HCT116 (cell line): Measurements from ENCODE around the gene ZMYM4.

Experiments
- ELF1 ChIP-seq: IDR thresholded peaks from 2 replicates; pipeline ENCODE4 v1.6.1; 2012; ENCODE audit warnings: low read depth, borderline replicate concordance
- EZH2 ChIP-seq: fragments of 200-600 bp; sonication (generic); IDR thresholded peaks from 2 replicates; pipeline ENCODE4 v1.6.1; 2017; ENCODE audit warnings: antibody characterized with exemption, mixed run types
- FOSL1 ChIP-seq: IDR thresholded peaks from 2 replicates; pipeline ENCODE4 v1.6.1; 2012; ENCODE audit warnings: low read depth
- JUND ChIP-seq: IDR thresholded peaks from 2 replicates; pipeline ENCODE4 v1.6.1; 2012
- POLR2A ChIP-seq: IDR thresholded peaks from 2 replicates; pipeline ENCODE4 v1.7.0; 2011; ENCODE audit warnings: borderline replicate concordance; ENCODE audit not compliant: insufficient read depth, insufficient read length; ENCODE audit errors: extremely low read depth
- RAD21 ChIP-seq: IDR thresholded peaks from 2 replicates; pipeline ENCODE4 v1.6.1; 2012; ENCODE audit warnings: low read depth, mild to moderate bottlenecking
- SIN3A ChIP-seq: IDR thresholded peaks from 2 replicates; pipeline ENCODE4 v1.6.1; 2012; ENCODE audit warnings: low read depth
- SP1 ChIP-seq: IDR thresholded peaks from 2 replicates; pipeline ENCODE4 v1.6.1; 2012; ENCODE audit warnings: low read depth
- TCF7L2 ChIP-seq: IDR thresholded peaks from 2 replicates; pipeline ENCODE4 v1.7.0; 2011; ENCODE audit warnings: borderline replicate concordance, inconsistent platforms; ENCODE audit not compliant: insufficient read depth, insufficient read length; ENCODE audit errors: extremely low read depth
- ZBTB33 ChIP-seq: IDR thresholded peaks from 2 replicates; pipeline ENCODE4 v1.6.1; 2011; ENCODE audit warnings: mild to moderate bottlenecking, low read length, moderate library complexity; ENCODE audit not compliant: insufficient replicate concordance; ENCODE audit errors: extremely low read depth
- TF ChIP-seq, protein P1 (sequence below): IDR thresholded peaks from 2 replicates; pipeline ENCODE4 v1.6.1; 2012; ENCODE audit warnings: low read depth
- TF ChIP-seq, protein P2 (sequence below), 3 experiments: fragments of 200-600 bp in 1 of 3; sonication (generic) in 1 of 3; IDR thresholded peaks in 2 of 3; conservative IDR thresholded peaks in 1 of 3; 2 replicates each; pipeline ENCODE4 v1.5.1; 2012 to 2017; ENCODE audit warnings: low read depth in 2 of 3, low read length in 2 of 3, antibody characterized with exemption in 1 of 3, borderline replicate concordance in 1 of 3, control low read depth in 1 of 3, mild to moderate bottlenecking in 1 of 3, mixed read lengths in 1 of 3, mixed run types in 1 of 3, moderate library complexity in 1 of 3; ENCODE audit not compliant: insufficient read depth in 1 of 3
- TF ChIP-seq, protein P3 (sequence below): IDR thresholded peaks from 2 replicates; pipeline ENCODE4 v1.6.1; 2012

DNA sequence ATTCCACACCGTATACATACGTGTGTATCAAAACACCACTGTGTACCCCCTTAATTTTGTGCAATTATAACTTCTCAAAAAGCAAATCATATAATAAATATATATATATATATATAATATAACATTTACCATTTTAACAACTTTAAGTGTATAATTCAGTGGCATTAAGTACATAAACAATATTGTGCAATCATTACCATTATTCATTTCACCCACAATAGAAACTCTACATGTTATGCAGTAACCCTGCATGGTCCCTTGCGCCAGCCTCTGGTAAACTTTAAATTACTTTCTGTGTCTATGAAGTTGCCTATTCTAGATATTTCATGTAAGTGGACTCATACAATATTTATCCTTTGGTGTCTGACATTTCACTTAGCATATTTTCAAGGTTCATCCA lies 13.1 kb downstream of the ZMYM4 start:
- TF ChIP-seq EZH2 (no peak), SP1 (no peak), POLR2A (no peak), ELF1 (no peak), JUND (no peak), FOSL1 (no peak), TCF7L2 (no peak), RAD21 (no peak), ZBTB33 (no peak), SIN3A (no peak)
- TF ChIP-seq, protein P1, sequence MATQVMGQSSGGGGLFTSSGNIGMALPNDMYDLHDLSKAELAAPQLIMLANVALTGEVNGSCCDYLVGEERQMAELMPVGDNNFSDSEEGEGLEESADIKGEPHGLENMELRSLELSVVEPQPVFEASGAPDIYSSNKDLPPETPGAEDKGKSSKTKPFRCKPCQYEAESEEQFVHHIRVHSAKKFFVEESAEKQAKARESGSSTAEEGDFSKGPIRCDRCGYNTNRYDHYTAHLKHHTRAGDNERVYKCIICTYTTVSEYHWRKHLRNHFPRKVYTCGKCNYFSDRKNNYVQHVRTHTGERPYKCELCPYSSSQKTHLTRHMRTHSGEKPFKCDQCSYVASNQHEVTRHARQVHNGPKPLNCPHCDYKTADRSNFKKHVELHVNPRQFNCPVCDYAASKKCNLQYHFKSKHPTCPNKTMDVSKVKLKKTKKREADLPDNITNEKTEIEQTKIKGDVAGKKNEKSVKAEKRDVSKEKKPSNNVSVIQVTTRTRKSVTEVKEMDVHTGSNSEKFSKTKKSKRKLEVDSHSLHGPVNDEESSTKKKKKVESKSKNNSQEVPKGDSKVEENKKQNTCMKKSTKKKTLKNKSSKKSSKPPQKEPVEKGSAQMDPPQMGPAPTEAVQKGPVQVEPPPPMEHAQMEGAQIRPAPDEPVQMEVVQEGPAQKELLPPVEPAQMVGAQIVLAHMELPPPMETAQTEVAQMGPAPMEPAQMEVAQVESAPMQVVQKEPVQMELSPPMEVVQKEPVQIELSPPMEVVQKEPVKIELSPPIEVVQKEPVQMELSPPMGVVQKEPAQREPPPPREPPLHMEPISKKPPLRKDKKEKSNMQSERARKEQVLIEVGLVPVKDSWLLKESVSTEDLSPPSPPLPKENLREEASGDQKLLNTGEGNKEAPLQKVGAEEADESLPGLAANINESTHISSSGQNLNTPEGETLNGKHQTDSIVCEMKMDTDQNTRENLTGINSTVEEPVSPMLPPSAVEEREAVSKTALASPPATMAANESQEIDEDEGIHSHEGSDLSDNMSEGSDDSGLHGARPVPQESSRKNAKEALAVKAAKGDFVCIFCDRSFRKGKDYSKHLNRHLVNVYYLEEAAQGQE = no peak
- TF ChIP-seq, protein P2, sequence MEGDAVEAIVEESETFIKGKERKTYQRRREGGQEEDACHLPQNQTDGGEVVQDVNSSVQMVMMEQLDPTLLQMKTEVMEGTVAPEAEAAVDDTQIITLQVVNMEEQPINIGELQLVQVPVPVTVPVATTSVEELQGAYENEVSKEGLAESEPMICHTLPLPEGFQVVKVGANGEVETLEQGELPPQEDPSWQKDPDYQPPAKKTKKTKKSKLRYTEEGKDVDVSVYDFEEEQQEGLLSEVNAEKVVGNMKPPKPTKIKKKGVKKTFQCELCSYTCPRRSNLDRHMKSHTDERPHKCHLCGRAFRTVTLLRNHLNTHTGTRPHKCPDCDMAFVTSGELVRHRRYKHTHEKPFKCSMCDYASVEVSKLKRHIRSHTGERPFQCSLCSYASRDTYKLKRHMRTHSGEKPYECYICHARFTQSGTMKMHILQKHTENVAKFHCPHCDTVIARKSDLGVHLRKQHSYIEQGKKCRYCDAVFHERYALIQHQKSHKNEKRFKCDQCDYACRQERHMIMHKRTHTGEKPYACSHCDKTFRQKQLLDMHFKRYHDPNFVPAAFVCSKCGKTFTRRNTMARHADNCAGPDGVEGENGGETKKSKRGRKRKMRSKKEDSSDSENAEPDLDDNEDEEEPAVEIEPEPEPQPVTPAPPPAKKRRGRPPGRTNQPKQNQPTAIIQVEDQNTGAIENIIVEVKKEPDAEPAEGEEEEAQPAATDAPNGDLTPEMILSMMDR (IDR thresholded peaks at IDR 0.05 in 2 of 3, conservative IDR thresholded peaks at IDR 0.05 in 1 of 3; ENCODE audit: borderline replicate concordance in 1 of 3, insufficient read depth in 1 of 3, low read depth in 2 of 3, low read length in 2 of 3) = no peak
- TF ChIP-seq, protein P3, sequence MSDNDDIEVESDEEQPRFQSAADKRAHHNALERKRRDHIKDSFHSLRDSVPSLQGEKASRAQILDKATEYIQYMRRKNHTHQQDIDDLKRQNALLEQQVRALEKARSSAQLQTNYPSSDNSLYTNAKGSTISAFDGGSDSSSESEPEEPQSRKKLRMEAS = no peak
